ENCODE data around the gene CGREF1.

CGREF1 gene

GRCh38 chr2:27069961-27070618 is 48.8 kb downstream of the CGREF1 start:
- CTCF ChIA-PET = interaction anchor here (0.6 to 0.7 kb wide), 2 partner anchors 11 to 315 kb away, joined by 3 read pairs; no protein-coding TSS in a partner anchor
- Histone ChIP-seq H3K4me3 (ENCODE audit: low read depth, low read length) (peak overlapping the region; percentile 90), H3K9me3 (ENCODE audit: control insufficient read depth, insufficient read depth, low read depth, low read length) (no peaks in the 10 kb centered on the region), H3K4me1 (ENCODE audit: control insufficient read depth, insufficient read depth, low read length) (peaks cover 14% of the 10 kb centered on the region), H3K27ac (ENCODE audit: extremely low read depth, low read depth, low read length) (no peak overlapping the region), H3K36me3 (ENCODE audit: control insufficient read depth in 2 of 2, insufficient read depth in 1 of 2, low read length in 2 of 2) (peaks cover 0 to 48% of the 10 kb centered on the region in 2 experiments; a peak in 2 of 3 replicates)
- no peak for TF ChIP-seq ZNF362 (tag by site-specific recombination; IDR thresholded peaks at IDR 0.05)
- no peak for TF ChIP-seq ZNF785 (tag by site-specific recombination; IDR thresholded peaks at IDR 0.05)
- no peak for TF ChIP-seq ZNF350 (tag by site-specific recombination; IDR thresholded peaks at IDR 0.05)
- TF ChIP-seq ZNF2 (tag by site-specific recombination; IDR thresholded peaks at IDR 0.05) = no peak
- no peak for TF ChIP-seq ZNF184 (tag by site-specific recombination; IDR thresholded peaks at IDR 0.05)
- POLR2A ChIA-PET = interaction anchor here (2.4 kb wide), 1 partner anchor 10 kb away, joined by 22 read pairs; no protein-coding TSS in a partner anchor

GRCh38 chr2:27069436-27069835 is 49.5 kb downstream of the CGREF1 start:
- ChIA-PET CTCF (interaction anchor here (0.6 to 0.7 kb wide), 2 partner anchors 12 to 316 kb away, joined by 3 read pairs; no protein-coding TSS in a partner anchor), POLR2A (no interaction called here)
- H3K36me3 ChIP-seq (ENCODE audit: control insufficient read depth in 2 of 2, insufficient read depth in 1 of 2, low read length in 2 of 2) = peaks cover 0 to 51% of the 10 kb centered on the region in 2 experiments; a peak in 2 of 3 replicates
- H3K4me3 ChIP-seq (ENCODE audit: low read depth, low read length) = no peak overlapping the region
- peaks cover 14% of the 10 kb centered on the region for H3K4me1 ChIP-seq (ENCODE audit: control insufficient read depth, insufficient read depth, low read length)
- no peaks in the 10 kb centered on the region for H3K9me3 ChIP-seq (ENCODE audit: control insufficient read depth, insufficient read depth, low read depth, low read length)
- TF ChIP-seq ZNF624 (tag by site-specific recombination; IDR thresholded peaks at IDR 0.05) = no peak
- no peak for TF ChIP-seq ZNF610 (tag by site-specific recombination; IDR thresholded peaks at IDR 0.05; ENCODE audit: borderline replicate concordance)
- no peak for TF ChIP-seq ZNF16 (tag by site-specific recombination; IDR thresholded peaks at IDR 0.05; ENCODE audit: low read depth)
- no peak for TF ChIP-seq SP2 (tag by site-specific recombination; IDR thresholded peaks at IDR 0.05)
- TF ChIP-seq ZBTB8A (tag by site-specific recombination; IDR thresholded peaks at IDR 0.05) = no peak
- no peak for TF ChIP-seq ZFP69B (tag by site-specific recombination; IDR thresholded peaks at IDR 0.05)
- TF ChIP-seq ZNF394 (tag by site-specific recombination; IDR thresholded peaks at IDR 0.05; ENCODE audit: borderline replicate concordance) = no peak
- no peak for TF ChIP-seq ZNF426 (tag by site-specific recombination; IDR thresholded peaks at IDR 0.05)
- no peak for TF ChIP-seq ZNF843 (tag by site-specific recombination; IDR thresholded peaks at IDR 0.05)
- no peak overlapping the region for H3K27ac ChIP-seq (ENCODE audit: extremely low read depth, low read depth, low read length)

- ChIA-PET POLR2A (interaction anchor here (0.5 to 6.5 kb wide), 4 partner anchors 9 to 186 kb away, joined by 4 to 31 read pairs (median 9); partner anchors contain the start of gene AGBL5), CTCF (interaction anchor here (0.8 kb wide), 1 partner anchor 14 kb away, joined by 3 read pairs; no protein-coding TSS in a partner anchor)
- peaks cover 0 to 69% of the 10 kb centered on the region in 2 experiments for H3K36me3 ChIP-seq (ENCODE audit: control insufficient read depth in 2 of 2, insufficient read depth in 1 of 2, low read length in 2 of 2)
Observed at GRCh38 chr2:27067385-27067784, 51.5 kb downstream of the CGREF1 start.

More at GRCh38 chr2:27067385-27067784, 51.5 kb downstream of the CGREF1 start:
- H3K4me3 ChIP-seq (ENCODE audit: low read depth, low read length) = no peak overlapping the region
- H3K9me3 ChIP-seq (ENCODE audit: control insufficient read depth, insufficient read depth, low read depth, low read length) = no peaks in the 10 kb centered on the region
- TF ChIP-seq KLF17 (tag by site-specific recombination; IDR thresholded peaks at IDR 0.05) = no peak
- TF ChIP-seq ZNF26 (tag by site-specific recombination; IDR thresholded peaks at IDR 0.05) = no peak
- no peak for TF ChIP-seq ZNF202 (tag by site-specific recombination; IDR thresholded peaks at IDR 0.05; ENCODE audit: borderline replicate concordance)
- no peak for TF ChIP-seq ZNF274 (IDR thresholded peaks at IDR 0.05; ENCODE audit: low read length)
- TF ChIP-seq ZNF274 (tag by site-specific recombination; IDR thresholded peaks at IDR 0.05; ENCODE audit: borderline replicate concordance) = no peak
- no peak for TF ChIP-seq ZFP3 (tag by site-specific recombination; IDR thresholded peaks at IDR 0.05; ENCODE audit: low read depth)
- no peak for TF ChIP-seq EGR2 (tag by site-specific recombination; IDR thresholded peaks at IDR 0.05; ENCODE audit: low read depth)
- H3K4me1 ChIP-seq (ENCODE audit: control insufficient read depth, insufficient read depth, low read length) = peaks cover 12% of the 10 kb centered on the region
- H3K27ac ChIP-seq (ENCODE audit: extremely low read depth, low read depth, low read length) = no peak overlapping the region

Measured in HEK293 (cell line).